Kidney epithelial cell (primary cell): ENCODE results near the gene WNT7A. TPM values are rescaled to one million over a fixed set of nuclear protein-coding genes. Genes with fewer than 3 reads are reported as not detected.

ENCODE experiments used
- DNase-seq: peaks from one replicate; pipeline ENCODE4 v3.0.0-alpha.2; 2010; ENCODE audit warnings: low read depth
- H3K27me3 ChIP-seq: 2 replicates; pipeline ENCODE4 v1.6.0; 2011; ENCODE audit warnings: low read length; ENCODE audit not compliant: control insufficient read depth, insufficient read depth
- H3K36me3 ChIP-seq: 2 replicates; pipeline ENCODE4 v1.5.1; 2011; ENCODE audit warnings: low read length; ENCODE audit not compliant: control insufficient read depth, insufficient read depth
- H3K4me3 ChIP-seq: 2 replicates; pipeline ENCODE4 v1.5.1; 2011; ENCODE audit warnings: low read depth, mild to moderate bottlenecking, control low read depth, low read length
- CTCF ChIP-seq: IDR thresholded peaks from 2 replicates; pipeline ENCODE4 v1.5.1; 2011; ENCODE audit warnings: mild to moderate bottlenecking, moderate library complexity, low read length, control low read depth, inconsistent platforms; ENCODE audit not compliant: insufficient read depth, poor library complexity, severe bottlenecking
- total RNA-seq: library from RNA; depleted of rRNA; stranded (reverse); fragments of >200 nt; gene quantifications from 2 replicates; pipeline ENCODE4 v1.2.3, GENCODE V29; 2015

Gene WNT7A
- total RNA-seq, 1 donor from 2014 or later, result 14.4 TPM

- Histone ChIP-seq H3K36me3 (no peaks in the 10 kb centered on the region), H3K4me3 (no peak overlapping the region), H3K27me3 (peaks cover 10% of the 10 kb centered on the region)
- no peak for TF ChIP-seq CTCF
- DNase-seq, result no peak
Measured at GRCh38 chr3:13892304-13892703, 12.4 kb upstream of the WNT7A start.

GRCh38 chr3:13891492-13892073 is 11.7 kb upstream of the WNT7A start:
- no peak overlapping the region for H3K4me3 ChIP-seq
- peaks cover 14% of the 10 kb centered on the region for H3K27me3 ChIP-seq
- DNase-seq, result no peak
- no peak for TF ChIP-seq CTCF
- H3K36me3 ChIP-seq, result no peaks in the 10 kb centered on the region

GRCh38 chr3:13891017-13891392 is 11.1 kb upstream of the WNT7A start:
- no peak for DNase-seq
- Histone ChIP-seq H3K36me3 (no peaks in the 10 kb centered on the region), H3K27me3 (peaks cover 15% of the 10 kb centered on the region), H3K4me3 (no peak overlapping the region)
- TF ChIP-seq CTCF, result no peak

GRCh38 chr3:13890377-13891016 is 10.6 kb upstream of the WNT7A start:
- DNase-seq, result no peak
- no peak for TF ChIP-seq CTCF
- Histone ChIP-seq H3K36me3 (no peaks in the 10 kb centered on the region), H3K27me3 (peaks cover 15% of the 10 kb centered on the region), H3K4me3 (no peak overlapping the region)

- H3K27me3 ChIP-seq, result peaks cover 8% of the 10 kb centered on the region
- H3K36me3 ChIP-seq, result no peaks in the 10 kb centered on the region
- no peak overlapping the region for H3K4me3 ChIP-seq
- no peak for TF ChIP-seq CTCF
- no peak for DNase-seq
Measured at GRCh38 chr3:13888576-13888975, 8.7 kb upstream of the WNT7A start.

DNA sequence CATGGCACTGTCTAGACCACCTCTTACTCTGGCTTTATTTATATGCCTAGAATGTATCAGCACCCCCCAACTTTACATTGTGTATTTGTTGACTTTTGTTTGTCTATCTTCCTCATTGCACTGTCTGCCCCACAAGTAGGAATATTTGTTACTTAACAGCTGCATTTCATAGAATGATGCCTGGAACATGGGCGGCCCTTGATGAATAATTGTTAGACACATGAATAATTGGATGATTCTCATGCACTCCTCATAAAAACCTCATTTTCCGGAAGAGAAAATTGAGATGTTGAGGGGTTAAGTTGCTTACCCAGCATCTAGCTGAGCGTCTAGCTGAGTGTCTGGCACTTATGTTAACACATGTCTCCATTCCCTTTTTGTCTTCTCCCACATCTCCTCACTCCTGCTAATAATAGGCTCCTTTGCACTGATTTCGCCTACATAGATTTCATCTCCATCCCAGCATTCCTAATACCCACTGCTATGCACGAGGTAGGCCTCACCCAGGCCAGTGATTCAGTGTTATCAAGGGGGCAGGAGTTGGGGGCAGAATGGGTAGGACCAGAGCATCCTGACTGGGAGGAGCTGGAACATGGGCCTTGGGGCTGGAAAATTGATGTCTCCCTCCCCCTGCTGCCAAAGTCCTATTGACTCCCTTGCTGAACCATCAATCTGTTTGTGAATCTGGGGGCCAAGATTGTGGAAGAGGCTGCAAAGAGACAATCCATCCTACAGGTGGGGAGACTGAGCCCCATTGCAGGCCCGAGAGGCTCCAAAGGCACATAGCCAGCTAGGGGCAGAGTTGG is 7.8 kb upstream of the WNT7A start:
- TF ChIP-seq CTCF, result no peak
- DNase-seq, result no peak
- Histone ChIP-seq H3K27me3 (peaks cover 8% of the 10 kb centered on the region), H3K36me3 (no peaks in the 10 kb centered on the region), H3K4me3 (no peak overlapping the region)
